PC-9 (cell line): ENCODE results near the gene KCNV2.

Source experiments
- EZH2 ChIP-seq: fragments of 200-600 bp; sonication (generic); IDR thresholded peaks from 2 replicates; pipeline ENCODE4 v1.8.0; 2017; ENCODE audit warnings: antibody characterized with exemption, low read depth
- TF ChIP-seq, protein P1 (sequence below): fragments of 200-600 bp; sonication (generic); conservative IDR thresholded peaks from 2 replicates; pipeline ENCODE4 v1.6.1; 2017; ENCODE audit warnings: mixed run types, antibody characterized with exemption, mild to moderate bottlenecking, moderate library complexity

DNA sequence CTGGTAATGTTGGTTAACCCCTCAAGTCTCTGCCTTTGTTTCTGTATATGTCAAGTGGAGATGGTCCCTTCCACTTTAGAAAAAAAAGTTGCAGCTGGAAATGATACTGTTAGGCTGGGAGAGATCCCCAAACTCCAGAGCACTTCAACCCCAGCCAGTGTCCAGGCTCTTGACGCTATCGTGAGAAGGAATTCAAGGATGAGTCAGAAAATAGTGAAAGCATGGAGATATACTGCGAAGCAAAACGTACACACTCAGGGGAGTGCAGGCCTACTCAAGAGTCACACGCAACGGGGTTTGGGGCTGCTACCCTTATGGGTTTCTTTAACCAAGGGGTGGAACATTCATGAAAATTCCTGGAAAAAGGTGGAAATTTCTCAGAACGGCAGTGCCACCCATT is 24.9 kb downstream of the KCNV2 start:
- no peak for TF ChIP-seq EZH2
- TF ChIP-seq, protein P1, sequence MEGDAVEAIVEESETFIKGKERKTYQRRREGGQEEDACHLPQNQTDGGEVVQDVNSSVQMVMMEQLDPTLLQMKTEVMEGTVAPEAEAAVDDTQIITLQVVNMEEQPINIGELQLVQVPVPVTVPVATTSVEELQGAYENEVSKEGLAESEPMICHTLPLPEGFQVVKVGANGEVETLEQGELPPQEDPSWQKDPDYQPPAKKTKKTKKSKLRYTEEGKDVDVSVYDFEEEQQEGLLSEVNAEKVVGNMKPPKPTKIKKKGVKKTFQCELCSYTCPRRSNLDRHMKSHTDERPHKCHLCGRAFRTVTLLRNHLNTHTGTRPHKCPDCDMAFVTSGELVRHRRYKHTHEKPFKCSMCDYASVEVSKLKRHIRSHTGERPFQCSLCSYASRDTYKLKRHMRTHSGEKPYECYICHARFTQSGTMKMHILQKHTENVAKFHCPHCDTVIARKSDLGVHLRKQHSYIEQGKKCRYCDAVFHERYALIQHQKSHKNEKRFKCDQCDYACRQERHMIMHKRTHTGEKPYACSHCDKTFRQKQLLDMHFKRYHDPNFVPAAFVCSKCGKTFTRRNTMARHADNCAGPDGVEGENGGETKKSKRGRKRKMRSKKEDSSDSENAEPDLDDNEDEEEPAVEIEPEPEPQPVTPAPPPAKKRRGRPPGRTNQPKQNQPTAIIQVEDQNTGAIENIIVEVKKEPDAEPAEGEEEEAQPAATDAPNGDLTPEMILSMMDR, result no peak
